HCEC 1CT (cell line): ENCODE results near the gene PHYHD1.
A peak's percentile ranks its signal among the peaks of the same experiment; 100 is the strongest.

Experiments used
- DNase-seq: peaks from one replicate; pipeline ENCODE4 v3.0.0-alpha.2; 2017

The PHYHD1 gene

DNA sequence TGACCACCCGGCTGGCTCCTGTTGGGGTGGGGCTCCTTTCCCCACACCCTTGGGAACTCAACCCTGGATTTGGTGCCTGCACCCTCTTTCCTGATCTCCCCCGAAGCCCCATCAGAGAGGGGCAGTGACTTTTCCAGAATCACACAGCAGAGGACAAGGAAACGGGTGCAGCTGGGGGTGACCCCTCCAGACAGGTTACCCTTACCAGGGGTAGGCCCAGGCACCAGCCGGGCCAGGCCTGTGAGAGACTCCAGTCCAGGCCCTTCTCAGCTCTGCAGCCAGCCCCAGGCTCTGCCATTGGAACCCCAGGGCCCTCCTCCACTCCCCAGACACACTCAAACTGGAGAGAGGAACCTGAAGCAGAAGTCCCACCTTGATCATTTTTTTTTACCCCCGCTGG, 19.0 kb upstream of the PHYHD1 start:
- DNase-seq = no peak

DNA sequence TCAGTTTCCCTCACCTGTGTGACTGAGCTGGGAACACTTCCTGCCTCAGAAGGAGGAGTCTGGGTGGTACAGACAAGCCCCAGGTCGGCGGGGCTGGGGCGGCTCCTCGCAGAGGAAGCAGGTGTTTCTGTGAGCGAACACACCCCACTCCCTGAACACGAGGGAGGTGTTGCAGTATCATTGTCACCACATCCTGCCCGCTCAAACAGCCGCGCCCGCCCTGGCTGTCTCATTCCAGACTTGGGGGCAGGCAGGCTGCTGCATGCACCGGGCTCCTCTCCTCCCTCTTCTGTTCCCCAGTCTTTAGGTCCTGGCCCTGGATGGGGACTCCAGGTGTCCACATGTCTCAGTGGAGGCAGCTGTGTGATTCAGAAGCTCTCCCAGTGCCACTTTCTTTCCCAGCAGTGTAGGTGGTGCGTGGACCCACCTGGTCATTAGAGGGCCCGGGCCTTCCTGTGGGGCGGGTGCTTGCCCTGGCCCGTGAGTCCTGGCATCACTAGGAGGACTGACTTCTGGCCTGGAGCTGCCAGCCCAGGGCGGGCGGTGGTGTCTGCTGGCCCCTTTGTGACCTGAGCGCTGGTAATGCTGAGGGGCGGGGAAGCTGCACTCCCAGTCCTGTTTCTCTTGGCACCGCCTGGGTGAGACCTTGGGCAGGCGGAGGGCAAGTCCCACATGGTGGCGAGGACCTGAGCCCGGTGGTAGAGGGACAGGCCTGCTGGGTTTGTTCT, 18.3 kb upstream of the PHYHD1 start:
- DNase-seq = no peak

DNA sequence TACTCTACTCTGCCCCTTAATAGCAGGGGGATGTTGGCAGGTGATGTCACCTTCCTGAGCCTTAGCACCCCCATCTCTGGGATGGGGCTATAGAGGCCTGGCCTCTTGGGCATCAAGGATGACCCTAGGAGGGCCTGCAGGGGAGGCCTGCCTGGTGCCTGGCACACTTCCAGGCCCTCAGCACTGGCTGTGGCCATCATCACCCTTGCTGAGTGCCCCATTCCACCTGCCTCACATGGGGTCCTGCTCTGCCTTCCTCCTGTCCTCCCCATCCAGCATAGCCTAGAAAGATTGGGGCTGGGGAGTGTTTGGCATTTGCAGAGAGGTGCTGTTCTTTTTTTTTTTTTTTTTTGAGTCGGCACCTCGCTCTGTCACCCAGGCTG, 17.7 kb upstream of the PHYHD1 start:
- DNase-seq = no peak

DNA sequence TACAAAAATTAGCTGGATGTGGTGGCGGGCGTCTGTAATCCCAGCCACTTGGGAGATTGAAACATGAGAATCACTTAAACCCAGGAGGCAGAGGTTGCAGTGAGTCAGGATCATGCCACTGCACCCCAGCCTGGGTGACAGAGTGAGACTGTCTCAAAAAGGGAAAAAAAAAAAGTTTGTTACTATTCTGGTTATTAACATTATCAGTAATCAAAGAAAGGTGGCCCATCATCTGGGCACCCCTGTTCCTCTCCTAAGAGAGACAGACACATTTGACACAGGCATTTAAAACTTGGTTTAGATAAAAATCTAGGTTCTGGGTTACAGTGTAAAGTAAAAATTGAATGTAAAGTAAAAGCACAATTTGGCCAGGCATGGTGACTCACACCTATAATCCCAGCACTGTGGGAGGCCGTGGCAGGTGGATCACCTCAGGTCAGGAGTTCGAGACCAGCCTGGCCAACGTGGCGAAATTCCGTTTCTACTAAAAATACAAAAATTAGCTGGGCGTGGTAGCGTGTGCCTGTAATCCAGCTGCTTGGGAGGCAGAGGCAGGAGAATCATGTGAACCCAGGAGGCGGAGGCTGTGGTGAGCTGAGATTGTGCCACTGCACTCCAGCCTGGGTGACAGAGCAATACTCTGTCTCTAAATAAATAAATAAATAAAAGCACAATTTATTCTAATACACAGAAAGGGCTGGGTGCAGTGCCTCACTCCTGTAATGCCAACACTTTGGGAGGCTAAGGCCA, 16.7 kb upstream of the PHYHD1 start:
- peak; percentile 52 for DNase-seq

DNA sequence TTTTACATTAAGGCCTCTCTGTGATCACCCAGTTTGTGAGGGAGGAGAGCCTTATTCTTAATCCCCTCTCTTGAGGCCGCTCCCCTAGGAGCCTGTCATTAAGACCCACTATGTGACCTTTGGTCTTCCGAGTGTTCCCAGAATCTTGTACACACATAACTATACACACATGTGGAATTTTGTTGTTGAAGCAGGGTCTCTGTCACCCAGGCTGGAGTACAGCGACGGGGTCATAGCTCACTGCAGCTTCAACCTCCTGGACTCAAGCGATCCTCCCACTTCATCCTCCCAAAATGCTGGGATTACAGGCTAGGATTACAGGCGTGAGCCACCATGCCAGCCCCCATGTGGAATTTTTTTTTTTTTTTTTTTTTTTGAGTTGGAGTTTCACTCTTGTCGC, 14.8 kb upstream of the PHYHD1 start:
- DNase-seq = no peak

DNA sequence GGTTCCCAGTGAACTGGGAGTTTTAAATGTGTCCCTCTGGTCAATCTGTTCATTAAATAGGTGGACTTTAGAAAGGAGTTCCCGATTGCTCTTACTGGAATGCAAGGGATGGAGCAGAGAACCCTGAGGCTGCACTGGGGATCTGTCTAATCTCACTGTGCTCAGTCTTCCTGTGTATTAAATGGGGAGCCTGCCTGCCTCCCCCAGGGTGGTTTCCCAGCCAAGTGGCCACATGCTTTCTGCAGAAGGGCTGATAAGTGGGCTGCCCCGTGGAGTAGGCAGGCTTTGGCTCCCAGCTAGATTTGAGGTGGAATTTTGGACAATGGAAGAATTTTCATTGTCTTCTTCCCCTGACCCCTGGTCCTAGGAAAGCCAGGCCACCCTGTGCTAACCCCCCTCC, 14.0 kb upstream of the PHYHD1 start:
- DNase-seq = no peak

DNA sequence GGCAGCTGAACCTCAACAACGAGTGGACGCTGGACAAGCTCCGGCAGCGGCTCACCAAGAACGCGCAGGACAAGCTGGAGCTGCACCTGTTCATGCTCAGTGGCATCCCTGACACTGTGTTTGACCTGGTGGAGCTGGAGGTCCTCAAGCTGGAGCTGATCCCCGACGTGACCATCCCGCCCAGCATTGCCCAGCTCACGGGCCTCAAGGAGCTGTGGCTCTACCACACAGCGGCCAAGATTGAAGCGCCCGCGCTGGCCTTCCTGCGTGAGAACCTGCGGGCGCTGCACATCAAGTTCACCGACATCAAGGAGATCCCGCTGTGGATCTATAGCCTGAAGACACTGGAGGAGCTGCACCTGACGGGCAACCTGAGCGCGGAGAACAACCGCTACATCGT, 12.4 kb upstream of the PHYHD1 start:
- no peak for DNase-seq

DNA sequence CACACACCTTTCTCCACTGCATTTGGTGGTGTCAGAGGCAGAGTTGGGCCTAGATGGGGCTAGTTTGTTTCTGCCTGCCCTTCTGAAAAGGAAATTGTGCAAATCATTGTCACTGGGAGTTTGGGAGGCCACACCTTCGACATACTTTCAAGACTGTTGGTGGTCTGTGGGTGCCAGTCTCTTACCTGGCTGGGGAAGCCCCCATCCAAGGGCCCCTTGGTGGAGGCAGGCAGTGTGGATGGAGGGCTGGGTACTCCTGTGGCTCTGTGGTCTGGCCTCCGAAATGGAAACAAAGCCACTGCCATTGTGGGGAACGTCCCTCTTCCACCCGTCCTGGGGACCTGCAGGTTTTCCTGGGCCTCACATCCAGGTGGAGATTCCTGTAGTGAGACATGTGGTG, 10.9 kb upstream of the PHYHD1 start:
- DNase-seq = no peak

DNA sequence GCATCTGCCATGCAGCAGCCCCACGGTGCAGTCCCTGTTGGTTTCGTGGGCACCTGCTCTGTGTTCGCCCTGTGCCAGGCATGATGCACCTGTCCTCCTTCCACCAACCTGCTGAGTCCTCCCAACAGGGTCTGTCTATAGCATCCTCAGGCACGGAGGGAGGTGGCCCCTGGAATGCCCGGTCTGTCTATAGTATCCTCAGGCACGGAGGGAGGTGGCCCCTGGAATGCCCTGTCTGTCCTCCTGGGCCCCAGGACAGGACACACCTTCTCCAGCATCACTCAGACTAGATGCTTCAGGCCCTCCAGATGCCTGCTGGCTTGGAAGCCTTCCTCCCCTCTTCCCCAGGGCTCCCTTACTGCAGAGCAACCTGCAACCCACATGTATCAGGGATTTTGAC, 9.9 kb upstream of the PHYHD1 start:
- DNase-seq = no peak

DNA sequence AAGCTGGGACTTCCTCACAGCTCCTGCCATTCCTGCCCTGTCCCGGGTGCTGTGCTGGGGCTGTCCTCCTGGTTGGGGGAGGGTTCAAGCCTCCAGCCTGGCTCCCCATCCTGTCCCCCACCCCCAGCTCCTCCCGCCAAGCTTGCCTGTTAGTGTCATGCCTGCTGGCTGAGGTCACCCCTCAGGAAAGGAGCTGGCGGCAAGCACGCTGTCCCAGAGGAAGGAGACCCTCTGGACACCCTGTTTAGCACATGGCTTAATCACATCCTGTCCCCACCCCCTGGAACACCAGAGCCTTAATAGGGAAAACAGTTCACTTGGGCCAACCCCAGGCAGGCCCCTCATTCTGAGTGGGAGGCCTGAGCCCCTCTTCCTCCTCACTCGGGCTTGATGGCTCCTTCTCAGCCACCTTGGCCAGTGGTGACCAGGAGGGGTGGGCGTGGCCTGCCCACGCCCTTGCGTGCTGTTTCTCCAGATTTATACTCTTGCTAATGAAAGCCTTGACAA, 9.2 kb upstream of the PHYHD1 start:
- peak; percentile 71 for DNase-seq

DNA sequence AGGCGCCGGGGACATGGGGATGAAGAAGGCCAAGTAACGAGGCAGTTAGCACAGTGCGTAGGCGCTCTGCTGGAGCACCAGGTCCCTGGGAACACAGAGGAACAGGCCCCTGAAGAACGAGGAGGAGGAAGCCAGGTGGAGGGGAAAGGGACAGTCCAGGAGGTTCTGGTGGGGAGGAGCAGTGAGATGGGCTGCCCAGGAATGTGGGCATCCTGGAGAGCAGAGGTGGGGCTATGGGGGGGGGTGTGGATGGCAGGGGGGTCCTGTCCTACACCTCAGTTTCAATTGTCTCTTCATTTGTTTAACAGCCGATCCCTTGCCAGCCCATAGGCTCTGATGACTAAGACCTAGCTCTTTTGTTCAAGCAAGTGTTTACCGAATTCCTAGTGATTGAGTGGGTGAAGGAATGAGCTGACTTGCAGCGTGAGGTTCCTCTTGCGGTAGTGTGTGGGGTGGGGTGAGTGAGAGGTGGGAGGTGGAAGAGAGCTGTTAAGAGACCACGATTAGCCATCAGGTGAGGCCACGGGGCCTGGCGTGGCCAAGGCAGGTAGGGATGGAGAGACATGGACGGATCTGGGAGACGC, 8.4 kb upstream of the PHYHD1 start:
- peak; percentile 88 for DNase-seq

DNA sequence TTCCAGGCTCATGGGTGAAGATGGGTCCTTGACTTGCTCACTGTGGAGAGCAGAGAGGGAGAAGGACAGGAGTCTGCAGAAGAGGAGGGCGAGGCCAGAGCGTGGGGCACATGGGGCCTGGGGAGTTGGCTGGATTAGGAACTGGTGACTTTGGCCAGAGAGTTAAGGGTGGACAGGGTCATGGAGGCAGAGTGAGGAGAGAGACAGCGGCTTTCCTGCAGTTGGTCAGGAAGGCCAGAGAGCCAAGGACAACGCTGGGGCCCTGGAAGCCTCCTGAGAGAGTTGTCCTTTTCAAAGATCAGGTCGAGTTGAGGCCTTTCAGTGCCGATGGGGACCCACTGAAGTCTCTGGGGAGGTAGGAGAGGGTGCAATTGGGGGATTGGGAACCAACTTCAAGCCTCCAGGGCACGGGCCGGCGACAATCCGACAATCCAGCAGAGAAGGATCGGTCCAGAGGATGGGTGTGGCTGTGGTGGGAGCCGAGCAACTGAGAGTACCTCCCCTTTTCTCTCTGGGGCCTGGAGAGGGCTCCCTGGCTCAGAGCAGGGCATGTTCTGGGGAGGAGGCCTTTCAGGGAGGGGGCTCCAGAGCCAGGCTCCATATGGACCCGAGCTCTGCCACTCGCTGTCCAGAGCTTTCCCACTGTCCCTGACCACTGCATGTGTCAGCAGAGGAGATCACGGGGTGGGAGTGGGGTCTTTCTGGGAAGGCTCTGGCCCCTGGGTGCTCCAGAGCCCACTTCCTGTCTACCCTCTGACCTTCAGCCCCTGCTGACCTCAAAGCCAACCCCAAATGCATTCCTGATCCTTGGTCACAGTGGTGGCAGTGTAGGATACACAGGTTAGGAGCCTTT, 7.5 kb upstream of the PHYHD1 start:
- no peak for DNase-seq

DNA sequence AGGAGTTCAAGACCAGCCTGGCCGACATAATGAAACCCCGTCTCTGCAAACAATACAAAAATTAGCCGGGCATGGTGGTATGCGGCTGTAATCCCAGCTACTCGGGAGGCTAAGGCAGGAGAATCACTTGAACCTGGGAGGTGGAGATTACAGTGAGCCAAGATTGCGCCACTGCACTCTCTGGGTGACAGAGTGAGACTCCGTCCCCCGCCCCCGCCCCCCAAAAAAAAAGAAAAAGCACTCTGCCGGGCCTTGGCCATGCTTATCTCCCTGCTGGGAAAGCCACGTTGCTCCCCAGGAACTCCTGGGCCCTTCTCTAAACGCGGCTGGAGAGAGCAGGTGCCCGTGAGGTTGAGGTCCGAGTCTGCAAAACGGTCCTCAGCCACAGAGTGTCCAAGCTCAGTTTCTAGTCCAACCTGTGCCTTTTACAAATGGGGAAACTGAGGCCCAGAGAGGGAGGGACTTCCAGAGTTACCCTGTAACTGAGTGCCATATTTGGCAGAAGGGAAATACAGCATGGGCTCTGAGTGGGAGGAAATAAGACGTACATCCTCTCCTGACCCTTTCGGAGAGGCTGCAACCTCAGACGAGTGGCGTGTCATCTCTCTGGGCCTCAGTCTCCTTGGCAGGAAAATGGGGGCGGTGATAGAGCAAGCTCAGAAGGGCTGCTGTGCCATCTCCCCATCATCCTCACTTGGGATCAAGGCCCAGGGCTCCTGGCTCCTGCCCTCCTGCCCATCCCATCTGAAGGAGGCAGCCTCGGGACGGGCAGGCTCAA, 6.6 kb upstream of the PHYHD1 start:
- DNase-seq = no peak

DNA sequence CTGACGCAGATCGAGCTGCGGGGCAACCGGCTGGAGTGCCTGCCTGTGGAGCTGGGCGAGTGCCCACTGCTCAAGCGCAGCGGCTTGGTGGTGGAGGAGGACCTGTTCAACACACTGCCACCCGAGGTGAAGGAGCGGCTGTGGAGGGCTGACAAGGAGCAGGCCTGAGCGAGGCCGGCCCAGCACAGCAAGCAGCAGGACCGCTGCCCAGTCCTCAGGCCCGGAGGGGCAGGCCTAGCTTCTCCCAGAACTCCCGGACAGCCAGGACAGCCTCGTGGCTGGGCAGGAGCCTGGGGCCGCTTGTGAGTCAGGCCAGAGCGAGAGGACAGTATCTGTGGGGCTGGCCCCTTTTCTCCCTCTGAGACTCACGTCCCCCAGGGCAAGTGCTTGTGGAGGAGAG, 4.6 kb upstream of the PHYHD1 start:
- DNase-seq = no peak

DNA sequence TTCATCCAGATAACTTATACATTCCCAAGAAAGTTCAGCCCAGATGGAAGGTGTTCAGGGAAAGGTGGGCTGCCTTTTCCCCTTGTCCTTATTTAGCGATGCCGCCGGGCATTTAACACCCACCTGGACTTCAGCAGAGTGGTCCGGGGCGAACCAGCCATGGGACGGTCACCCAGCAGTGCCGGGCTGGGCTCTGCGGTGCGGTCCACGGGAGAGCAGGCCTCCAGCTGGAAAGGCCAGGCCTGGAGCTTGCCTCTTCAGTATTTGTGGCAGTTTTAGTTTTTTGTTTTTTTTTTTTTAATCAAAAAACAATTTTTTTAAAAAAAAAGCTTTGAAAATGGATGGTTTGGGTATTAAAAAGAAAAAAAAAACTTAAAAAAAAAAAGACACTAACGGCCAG, 4.0 kb upstream of the PHYHD1 start:
- DNase-seq = no peak

DNA sequence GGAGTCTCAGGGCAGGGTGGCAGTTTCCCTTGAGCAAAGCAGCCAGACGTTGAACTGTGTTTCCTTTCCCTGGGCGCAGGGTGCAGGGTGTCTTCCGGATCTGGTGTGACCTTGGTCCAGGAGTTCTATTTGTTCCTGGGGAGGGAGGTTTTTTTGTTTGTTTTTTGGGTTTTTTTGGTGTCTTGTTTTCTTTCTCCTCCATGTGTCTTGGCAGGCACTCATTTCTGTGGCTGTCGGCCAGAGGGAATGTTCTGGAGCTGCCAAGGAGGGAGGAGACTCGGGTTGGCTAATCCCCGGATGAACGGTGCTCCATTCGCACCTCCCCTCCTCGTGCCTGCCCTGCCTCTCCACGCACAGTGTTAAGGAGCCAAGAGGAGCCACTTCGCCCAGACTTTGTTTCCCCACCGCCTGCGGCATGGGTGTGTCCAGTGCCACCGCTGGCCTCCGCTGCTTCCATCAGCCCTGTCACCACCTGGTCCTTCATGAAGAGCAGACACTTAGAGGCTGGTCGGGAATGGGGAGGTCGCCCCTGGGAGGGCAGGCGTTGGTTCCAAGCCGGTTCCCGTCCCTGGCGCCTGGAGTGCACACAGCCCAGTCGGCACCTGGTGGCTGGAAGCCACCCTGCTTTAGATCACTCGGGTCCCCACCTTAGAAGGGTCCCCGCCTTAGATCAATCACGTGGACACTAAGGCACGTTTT, 3.5 kb upstream of the PHYHD1 start:
- DNase-seq = peak; percentile 39

DNA sequence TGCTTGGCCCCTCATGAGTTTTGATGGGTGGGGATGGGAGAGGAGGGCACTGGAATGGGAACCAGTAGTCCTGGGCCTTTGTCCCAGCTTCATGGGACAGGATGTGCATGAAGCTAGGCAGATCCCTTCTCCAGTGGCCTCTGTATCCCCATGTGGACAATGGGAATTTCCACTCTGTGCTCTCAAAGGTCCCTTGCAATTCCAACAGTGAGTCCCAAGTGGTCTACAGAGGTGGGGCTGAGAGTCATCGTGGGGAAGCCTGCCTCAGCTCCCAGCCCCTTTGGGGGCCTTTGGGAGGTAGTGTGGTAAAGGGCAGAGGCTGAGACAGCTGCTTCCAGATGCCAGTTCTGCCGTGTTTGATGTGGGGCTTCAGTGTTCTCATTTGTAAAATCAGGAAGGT, 1.9 kb upstream of the PHYHD1 start:
- DNase-seq = no peak

DNA sequence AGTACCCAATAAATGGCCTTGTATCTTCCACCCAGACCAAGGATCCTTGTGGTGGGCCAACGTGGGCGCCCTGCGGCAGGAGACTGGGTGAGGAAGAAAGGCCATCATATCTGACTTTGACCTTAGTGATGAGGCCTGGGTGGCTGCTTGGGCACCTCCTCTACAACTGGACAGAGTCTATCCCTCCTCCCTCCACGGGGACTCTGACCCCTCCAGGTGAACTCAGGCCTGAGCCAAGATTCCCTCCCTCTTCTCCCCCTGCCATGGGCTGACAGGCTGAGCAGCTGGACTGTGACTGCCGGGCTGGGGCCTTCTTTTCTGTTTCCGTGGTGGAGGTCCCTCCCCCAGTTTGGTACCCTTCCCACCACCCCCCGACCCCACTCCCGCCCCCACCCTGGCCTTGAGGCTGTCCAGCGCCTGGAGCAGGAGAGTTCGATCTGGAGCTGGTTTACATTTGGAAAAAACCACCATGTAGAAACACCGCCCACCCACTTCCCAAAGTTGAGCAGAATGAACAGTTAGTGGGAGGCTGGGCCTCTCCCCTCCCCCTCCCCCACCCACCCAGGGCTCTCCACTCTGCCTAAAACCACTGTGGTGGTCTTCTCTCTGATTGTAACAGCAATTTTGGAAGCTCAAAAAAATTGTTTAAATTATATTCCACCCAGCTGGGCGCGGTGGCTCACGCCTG, 1.2 kb upstream of the PHYHD1 start:
- no peak for DNase-seq

DNA sequence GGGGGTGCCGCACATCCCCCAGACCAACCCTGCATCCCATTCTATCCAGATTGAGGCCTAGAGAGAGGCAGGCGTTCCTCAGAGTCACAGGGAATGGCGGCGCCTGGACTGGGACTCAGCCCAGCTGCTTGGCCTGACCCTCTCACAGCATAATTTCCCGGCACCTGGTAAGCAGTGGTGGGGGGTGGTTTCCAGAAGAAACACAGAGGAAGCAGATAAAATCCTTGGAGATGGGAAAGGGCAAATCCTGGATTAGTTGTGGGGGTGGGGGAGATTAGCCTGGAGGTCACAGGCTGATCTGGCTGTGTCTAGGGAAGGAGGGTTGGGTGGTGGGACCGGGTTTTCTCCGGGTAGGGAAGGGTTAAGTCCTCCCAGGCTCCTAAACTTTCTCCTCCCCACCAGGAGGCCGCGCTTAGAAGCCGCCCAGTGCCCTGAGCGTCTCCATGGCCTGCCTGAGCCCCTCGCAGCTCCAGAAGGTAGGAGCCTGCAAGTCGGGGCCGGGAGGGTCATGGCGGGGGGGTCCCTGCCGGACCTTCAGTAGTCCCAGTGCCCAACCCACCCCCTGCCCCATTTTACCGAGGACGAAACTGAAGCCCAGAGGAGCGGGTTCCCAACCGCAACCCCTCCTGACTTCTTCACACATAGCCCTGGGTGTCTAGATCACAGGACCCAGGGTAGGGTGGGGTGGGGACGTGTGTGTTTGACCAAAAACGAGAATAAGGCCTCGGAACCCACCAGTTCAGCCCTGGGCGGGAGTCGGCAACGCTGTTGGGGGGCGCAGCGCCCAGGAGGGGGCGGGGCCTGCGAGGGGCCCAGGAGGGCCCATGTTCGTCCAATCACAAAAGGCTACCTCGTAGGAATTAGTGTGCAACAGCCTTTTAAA, 1.3 kb downstream of the PHYHD1 start:
- DNase-seq = peak; percentile 59

DNA sequence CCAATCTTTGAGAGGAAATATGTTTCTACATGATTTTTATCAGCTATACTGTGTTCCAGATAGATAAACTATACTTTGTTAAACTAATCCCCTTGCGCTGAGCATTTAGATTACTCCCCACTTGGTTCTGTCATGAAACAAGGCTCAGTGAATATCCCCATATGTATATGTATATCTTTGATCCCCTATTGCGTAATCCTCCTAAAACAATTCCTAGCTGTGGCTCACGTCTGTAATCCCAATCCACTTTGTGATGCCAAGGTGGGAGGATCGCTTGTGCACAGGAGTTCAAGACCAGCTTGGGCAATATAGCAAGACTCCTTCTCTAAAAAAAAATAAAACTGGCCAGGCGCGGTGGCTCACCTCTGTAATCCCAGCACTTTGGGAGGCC, 2.7 kb downstream of the PHYHD1 start:
- no peak for DNase-seq
